Activated naive CD4-positive, alpha-beta T cell treated with anti-CD3 and anti-CD28 coated beads, Interleukin-2, amount 10 ng/mL, durations not matched to agents 7 days and 5 days (primary cell): ENCODE results near the gene LRRC27.
"Not testable (repeated sequence)": the region's sequence is repeated elsewhere in the genome, so short reads cannot be mapped to it uniquely, and the experiment has no call there.

ENCODE experiments used
- CTCF ChIA-PET: fragments of 350-600 bp; sonication (Branson Sonifier 250); formaldehyde crosslinking; loops from one replicate; lab custom pipeline; 2021; ENCODE audit warnings: antibody characterized with exemption; lab: Charles Lee
- DNase-seq: peaks from one replicate; pipeline ENCODE4 v3.0.0-alpha.2; 2020
- H3K27ac Mint-ChIP-seq: one replicate; pipeline ENCODE4 v1.8.0; 2021; ENCODE audit warnings: mild to moderate bottlenecking, moderate library complexity, mixed read lengths
- H3K27me3 Mint-ChIP-seq: one replicate; pipeline ENCODE4 v1.8.0; 2021; ENCODE audit warnings: mild to moderate bottlenecking, mixed read lengths
- H3K36me3 Mint-ChIP-seq: one replicate; pipeline ENCODE4 v1.8.0; 2021; ENCODE audit warnings: mixed read lengths
- H3K4me1 Mint-ChIP-seq: one replicate; pipeline ENCODE4 v1.8.0; 2021; ENCODE audit warnings: mixed read lengths
- H3K4me3 Mint-ChIP-seq: one replicate; pipeline ENCODE4 v1.8.0; 2021; ENCODE audit warnings: mild to moderate bottlenecking, moderate library complexity, mixed read lengths
- H3K9me3 Mint-ChIP-seq: one replicate; pipeline ENCODE4 v1.8.0; 2021; ENCODE audit warnings: mixed read lengths

LRRC27 gene

GRCh38 chr10:132331601-132332432 is at the start of gene LRRC27:
TSS of gene LRRC27 (plus strand) at chr10:132332193. CDS start at chr10:132333525, 1,332 bp downstream.
- Mint-ChIP-seq H3K4me3 (peak within 1 kb of the TSS; percentile 86), H3K9me3 (no peaks in the 10 kb centered on the region), H3K4me1 (peaks cover 63% of the 10 kb centered on the region), H3K27ac (peak within 1 kb of the TSS; percentile 92), H3K27me3 (peaks cover 20% of the 10 kb centered on the region), H3K36me3 (peaks cover 34% of the 10 kb centered on the region)
- CTCF ChIA-PET: no interaction called here
- DNase-seq: peak; percentile 99

GRCh38 chr10:132282667-132283603 is 49.1 kb upstream of the LRRC27 start:
- Mint-ChIP-seq H3K36me3 (no peaks in the 10 kb centered on the region), H3K9me3 (peaks cover 6% of the 10 kb centered on the region), H3K4me1 (no peaks in the 10 kb centered on the region), H3K27me3 (no peaks in the 10 kb centered on the region), H3K27ac (no peak overlapping the region), H3K4me3 (no peak overlapping the region)
- CTCF ChIA-PET: no interaction called here
- DNase-seq: no peak

GRCh38 chr10:132283604-132284382 is 48.2 kb upstream of the LRRC27 start:
- no peak for DNase-seq
- Mint-ChIP-seq H3K4me3 (no peak overlapping the region), H3K27ac (no peak overlapping the region), H3K4me1 (no peaks in the 10 kb centered on the region), H3K36me3 (no peaks in the 10 kb centered on the region), H3K27me3 (no peaks in the 10 kb centered on the region), H3K9me3 (peaks cover 6% of the 10 kb centered on the region)
- CTCF ChIA-PET: no interaction called here

- Mint-ChIP-seq H3K4me3 (no peak overlapping the region), H3K27ac (no peak overlapping the region), H3K27me3 (peaks cover 3% of the 10 kb centered on the region), H3K4me1 (no peaks in the 10 kb centered on the region), H3K9me3 (no peaks in the 10 kb centered on the region), H3K36me3 (no peaks in the 10 kb centered on the region)
- no peak for DNase-seq
- CTCF ChIA-PET: no interaction called here
Measured at GRCh38 chr10:132289439-132289838, 42.6 kb upstream of the LRRC27 start.

- Mint-ChIP-seq H3K36me3 (no peaks in the 10 kb centered on the region), H3K4me3 (no peak overlapping the region), H3K27ac (no peak overlapping the region), H3K9me3 (no peaks in the 10 kb centered on the region), H3K4me1 (no peaks in the 10 kb centered on the region), H3K27me3 (peaks cover 3% of the 10 kb centered on the region)
- CTCF ChIA-PET: no interaction called here
- no peak for DNase-seq
Measured at GRCh38 chr10:132290631-132291030, 41.4 kb upstream of the LRRC27 start.

- no peak for DNase-seq
- peaks cover 3% of the 10 kb centered on the region for H3K27me3 Mint-ChIP-seq
Measured at GRCh38 chr10:132291826-132292225, 40.2 kb upstream of the LRRC27 start.

GRCh38 chr10:132292287-132293200 is 39.4 kb upstream of the LRRC27 start:
- DNase-seq: no peak
- no peaks in the 10 kb centered on the region for H3K36me3 Mint-ChIP-seq
- H3K4me3 Mint-ChIP-seq: no peak overlapping the region
- H3K4me1 Mint-ChIP-seq: peaks cover 3% of the 10 kb centered on the region
- CTCF ChIA-PET: no interaction called here
- H3K27ac Mint-ChIP-seq: no peak overlapping the region
- H3K27me3 Mint-ChIP-seq: peaks cover 3% of the 10 kb centered on the region
- no peaks in the 10 kb centered on the region for H3K9me3 Mint-ChIP-seq

More at GRCh38 chr10:132291826-132292225, 40.2 kb upstream of the LRRC27 start:
- CTCF ChIA-PET: no interaction called here
- Mint-ChIP-seq H3K4me1 (no peaks in the 10 kb centered on the region), H3K36me3 (no peaks in the 10 kb centered on the region), H3K4me3 (no peak overlapping the region), H3K27ac (no peak overlapping the region), H3K9me3 (no peaks in the 10 kb centered on the region)

- peaks cover 3% of the 10 kb centered on the region for H3K27me3 Mint-ChIP-seq
- H3K36me3 Mint-ChIP-seq: no peaks in the 10 kb centered on the region
- H3K4me1 Mint-ChIP-seq: peaks cover 6% of the 10 kb centered on the region
- H3K27ac Mint-ChIP-seq: no peak overlapping the region
- CTCF ChIA-PET: no interaction called here
- no peak for DNase-seq
- no peak overlapping the region for H3K4me3 Mint-ChIP-seq
- no peaks in the 10 kb centered on the region for H3K9me3 Mint-ChIP-seq
Measured at GRCh38 chr10:132293201-132293812, 38.7 kb upstream of the LRRC27 start.

GRCh38 chr10:132293813-132294520 is 38.0 kb upstream of the LRRC27 start:
- H3K4me3 Mint-ChIP-seq: no peak overlapping the region
- peaks cover 6% of the 10 kb centered on the region for H3K4me1 Mint-ChIP-seq
- no peaks in the 10 kb centered on the region for H3K36me3 Mint-ChIP-seq
- H3K27ac Mint-ChIP-seq: no peak overlapping the region
- CTCF ChIA-PET: interaction anchor here (1.0 kb wide), 1 partner anchor 59 kb away, joined by 4 read pairs; no protein-coding TSS in a partner anchor
- no peaks in the 10 kb centered on the region for H3K9me3 Mint-ChIP-seq
- H3K27me3 Mint-ChIP-seq: peaks cover 3% of the 10 kb centered on the region
- DNase-seq: no peak

- H3K36me3 Mint-ChIP-seq: no peaks in the 10 kb centered on the region
- CTCF ChIA-PET: interaction anchor here (1.0 kb wide), 1 partner anchor 59 kb away, joined by 4 read pairs; no protein-coding TSS in a partner anchor
- no peak for DNase-seq
- no peak overlapping the region for H3K4me3 Mint-ChIP-seq
- H3K27ac Mint-ChIP-seq: no peak overlapping the region
- H3K9me3 Mint-ChIP-seq: no peaks in the 10 kb centered on the region
- no peaks in the 10 kb centered on the region for H3K27me3 Mint-ChIP-seq
- peaks cover 6% of the 10 kb centered on the region for H3K4me1 Mint-ChIP-seq
Measured at GRCh38 chr10:132294561-132295318, 37.3 kb upstream of the LRRC27 start.

GRCh38 chr10:132295481-132295880 is 36.5 kb upstream of the LRRC27 start:
- H3K27ac Mint-ChIP-seq, DNase-seq, H3K9me3 Mint-ChIP-seq, H3K27me3 Mint-ChIP-seq, H3K4me3 Mint-ChIP-seq, H3K36me3 Mint-ChIP-seq, H3K4me1 Mint-ChIP-seq, CTCF ChIA-PET: not testable (repeated sequence)
